Measurements from ENCODE around the gene FAT3. TPM values are rescaled to one million over a fixed set of nuclear protein-coding genes. Genes with fewer than 3 reads are reported as not detected.

The FAT3 gene
- total and polyA plus RNA-seq, 10 of the 15 experiments (the other 5 are each of a cell fraction or from before 2014, with no cell fraction given): under 0.01 to 0.04 (median 0.01) TPM; not detected in 7

DNA sequence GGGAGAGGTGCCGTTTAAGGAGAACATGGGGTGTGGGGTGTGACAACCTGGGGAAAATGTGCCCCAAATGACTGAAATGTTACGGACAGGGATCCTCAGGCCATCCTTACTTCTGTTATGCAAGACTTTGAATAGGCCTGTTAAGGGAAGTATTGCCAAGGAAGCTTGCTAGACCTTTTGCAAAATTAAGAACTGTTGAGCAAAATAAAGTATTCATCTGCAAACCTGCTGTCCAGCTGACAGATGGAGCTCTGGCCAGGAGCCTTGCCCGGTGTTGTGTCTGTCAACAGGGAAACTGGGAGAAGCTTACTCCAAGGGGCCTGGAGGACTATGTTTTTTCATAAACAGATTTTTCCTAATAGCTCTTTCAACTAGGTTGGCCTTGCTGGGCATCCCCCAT is 48.0 kb downstream of the FAT3 start:
- DNase-seq (ENCODE audit: low read depth, low spot score) (no peak), ATAC-seq (no peak), FAIRE-seq (no peak)
- Histone ChIP-seq H3K36me3 (ENCODE audit: control insufficient read depth in 2 of 2, insufficient read depth in 2 of 2, low read length in 1 of 2) (no peaks in the 10 kb centered on the region), H2AFZ (ENCODE audit: control insufficient read depth, low read depth, low read length) (no peak overlapping the region), H3K4me1 (ENCODE audit: control insufficient read depth, insufficient read depth, low read length) (no peaks in the 10 kb centered on the region), H3K9ac (ENCODE audit: control insufficient read depth, insufficient read depth, low read length) (no peak overlapping the region), H3K27ac (ENCODE audit: control insufficient read depth, insufficient read depth) (no peak overlapping the region), H4K20me1 (ENCODE audit: control insufficient read depth, insufficient read depth) (no peaks in the 10 kb centered on the region), H3K27me3 (replicated peaks in 1 of 2; ENCODE audit: control insufficient read depth in 2 of 2, insufficient read depth in 2 of 2, low read length in 1 of 2) (no peaks in the 10 kb centered on the region; a peak in 1 of 4 replicates), H3K9me3 (replicated peaks; ENCODE audit: control insufficient read depth, insufficient read depth, low read length) (no peaks in the 10 kb centered on the region), H3K79me2 (ENCODE audit: control insufficient read depth, insufficient read depth, low read length) (no peaks in the 10 kb centered on the region), H3K4me3 (no peak overlapping the region), H3K4me2 (ENCODE audit: control insufficient read depth, insufficient read depth) (no peak overlapping the region)
- no TSS peak for BruUV-seq (replicated peaks)
- ChIA-PET POLR2A (no interaction called here), CTCF (no interaction called here), SMC1A (ENCODE audit: uncharacterized antibody, unreplicated experiment) (no interaction called here), RAD21 (ENCODE audit: unreplicated experiment) (no interaction called here)
- no peak for TF ChIP-seq CBFB (IDR thresholded peaks at IDR 0.05; ENCODE audit: low read depth)
- in situ Hi-C loops (cut with MboI) (no loop called here), intact Hi-C loops (cut with micrococcal nuclease; ENCODE audit: unreplicated experiment) (no loop called here)
- WGBS (ENCODE audit: insufficient coverage, insufficient replicate concordance, low lambda C conversion rate, missing lambda C conversion rate): 21% methylated on average over 3 of the region's 3 CpGs
